ENCODE results near the gene SLC9A7. TPM values are rescaled to one million over a fixed set of nuclear protein-coding genes. Genes with fewer than 3 reads are reported as not detected.

The SLC9A7 gene
- total and polyA plus RNA-seq, 12 donors: 0.43 to 7.5 (median 1.9) TPM

DNA sequence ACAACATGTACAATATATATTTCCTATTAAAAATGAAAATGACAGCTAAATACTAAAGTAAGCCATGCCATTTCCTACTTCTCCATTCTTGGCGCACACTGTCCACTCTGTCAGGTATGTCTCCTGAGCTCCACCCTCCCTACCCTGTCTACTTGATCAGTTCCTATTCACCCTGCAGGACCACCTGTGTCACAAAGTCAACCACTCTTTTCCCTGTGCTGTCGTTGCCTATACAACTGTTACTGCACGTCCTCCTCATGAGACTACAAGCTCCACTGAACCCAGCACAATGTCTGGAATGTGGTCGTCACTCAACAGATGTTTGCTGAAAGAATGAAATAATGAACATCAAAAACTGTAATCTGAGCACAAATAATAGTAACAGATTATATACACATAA lies 54.9 kb downstream of the SLC9A7 start:
- WGBS, 2 donors: 59% methylated on average over 4 of the region's 4 CpGs
- intact Hi-C loops (cut with DNase I): no loop called here
- H3K27me3 ChIP-seq: peaks cover 0 to 35% (median 0%) of the 10 kb centered on the region in 7 donors
- H3K27ac ChIP-seq: no peak overlapping the region
- ATAC-seq (no peak), DNase-seq (no peak)
- TF ChIP-seq CTCF (IDR thresholded peaks at IDR 0.05): no peak
- H3K9me3 ChIP-seq: no peaks in the 10 kb centered on the region
- H3K4me3 ChIP-seq: no peak overlapping the region
- H3K4me1 ChIP-seq: no peaks in the 10 kb centered on the region
- no peaks in the 10 kb centered on the region for H3K36me3 ChIP-seq

GRCh38 chrX:46698691-46699090 lies 60.2 kb downstream of the SLC9A7 start:
- DNase-seq (no peak), ATAC-seq (no peak)
- H3K27ac ChIP-seq: no peak overlapping the region
- peaks cover 0 to 23% (median 0%) of the 10 kb centered on the region in 7 donors for H3K27me3 ChIP-seq
- no peaks in the 10 kb centered on the region for H3K36me3 ChIP-seq
- H3K4me1 ChIP-seq: no peaks in the 10 kb centered on the region
- H3K4me3 ChIP-seq: no peak overlapping the region
- 81 to 85% methylated on average over 3 of the region's 3 CpGs for WGBS, 2 donors
- no peak for TF ChIP-seq CTCF (IDR thresholded peaks at IDR 0.05)
- no peaks in the 10 kb centered on the region for H3K9me3 ChIP-seq
- intact Hi-C loops (cut with DNase I): no loop called here

GRCh38 chrX:46695491-46695890 lies 63.4 kb downstream of the SLC9A7 start:
- Histone ChIP-seq H3K27me3 (peaks cover 0 to 18% (median 0%) of the 10 kb centered on the region in 7 donors), H3K36me3 (no peaks in the 10 kb centered on the region), H3K4me1 (no peaks in the 10 kb centered on the region), H3K9me3 (no peaks in the 10 kb centered on the region), H3K27ac (no peak overlapping the region), H3K4me3 (no peak overlapping the region)
- ATAC-seq (no peak), DNase-seq (no peak)
- intact Hi-C loops (cut with DNase I): no loop called here
- TF ChIP-seq CTCF (IDR thresholded peaks at IDR 0.05): no peak
- 80 to 88% methylated on average over 1 of the region's 1 CpG for WGBS, 2 donors

GRCh38 chrX:46694549-46694948 lies 64.4 kb downstream of the SLC9A7 start:
- peaks cover 0 to 12% (median 0%) of the 10 kb centered on the region in 7 donors for H3K27me3 ChIP-seq
- no peaks in the 10 kb centered on the region for H3K9me3 ChIP-seq
- no peak for DNase-seq
- no peaks in the 10 kb centered on the region for H3K36me3 ChIP-seq
- ATAC-seq: no peak
- intact Hi-C loops (cut with DNase I): no loop called here
- no peak for TF ChIP-seq CTCF (IDR thresholded peaks at IDR 0.05)
- H3K27ac ChIP-seq: no peak overlapping the region
- WGBS, 2 donors: 92 to 95% methylated on average over 2 of the region's 2 CpGs
- no peak overlapping the region for H3K4me3 ChIP-seq
- no peaks in the 10 kb centered on the region for H3K4me1 ChIP-seq
